Measurements from ENCODE around the gene C5AR2.

Gene C5AR2

DNA sequence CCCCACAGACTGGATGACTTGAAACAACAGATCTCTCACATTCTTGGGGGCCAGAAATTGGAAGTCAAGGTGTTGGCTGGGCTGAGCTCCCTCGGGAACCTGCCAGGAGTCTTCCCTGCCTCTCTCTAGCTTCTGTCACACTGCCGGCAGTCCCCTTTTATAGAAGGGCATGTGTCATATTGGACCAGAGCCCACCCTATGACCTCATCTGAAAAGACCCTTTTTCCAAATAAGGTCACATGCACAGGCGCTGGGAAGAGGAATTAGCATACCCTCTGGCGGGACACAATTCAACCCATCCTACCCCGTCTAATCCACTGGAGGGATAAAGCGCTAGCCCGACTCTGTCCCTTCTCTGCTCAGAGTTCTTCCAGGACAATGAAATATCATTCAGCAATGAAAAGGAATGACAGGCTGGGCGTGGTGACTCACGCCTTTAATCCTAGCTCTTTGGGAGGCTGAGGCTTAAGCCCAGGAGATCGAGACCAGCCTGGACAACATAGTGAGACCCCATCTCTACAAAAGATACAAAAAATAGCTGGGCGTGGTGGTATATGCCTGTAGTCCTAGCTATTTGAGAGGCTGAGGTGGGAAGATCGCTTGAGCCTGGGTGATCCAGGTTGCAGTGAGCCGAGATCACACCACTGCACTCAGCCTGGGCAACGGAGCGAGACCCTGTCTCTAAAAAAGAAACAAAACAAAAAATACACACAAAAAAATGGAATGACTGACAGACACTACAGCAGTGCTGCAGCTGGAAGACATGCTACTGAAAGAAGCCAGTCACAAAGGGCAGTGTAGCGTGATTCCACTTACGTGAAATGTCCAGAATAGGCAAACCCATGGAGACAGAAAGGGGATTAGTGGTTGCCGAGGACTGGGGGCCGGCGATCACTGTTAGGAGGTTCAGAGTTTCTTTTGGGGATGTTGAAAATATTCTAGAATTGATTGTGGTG lies 58.8 kb downstream of the C5AR2 start:
- no peak for DNase-seq

DNA sequence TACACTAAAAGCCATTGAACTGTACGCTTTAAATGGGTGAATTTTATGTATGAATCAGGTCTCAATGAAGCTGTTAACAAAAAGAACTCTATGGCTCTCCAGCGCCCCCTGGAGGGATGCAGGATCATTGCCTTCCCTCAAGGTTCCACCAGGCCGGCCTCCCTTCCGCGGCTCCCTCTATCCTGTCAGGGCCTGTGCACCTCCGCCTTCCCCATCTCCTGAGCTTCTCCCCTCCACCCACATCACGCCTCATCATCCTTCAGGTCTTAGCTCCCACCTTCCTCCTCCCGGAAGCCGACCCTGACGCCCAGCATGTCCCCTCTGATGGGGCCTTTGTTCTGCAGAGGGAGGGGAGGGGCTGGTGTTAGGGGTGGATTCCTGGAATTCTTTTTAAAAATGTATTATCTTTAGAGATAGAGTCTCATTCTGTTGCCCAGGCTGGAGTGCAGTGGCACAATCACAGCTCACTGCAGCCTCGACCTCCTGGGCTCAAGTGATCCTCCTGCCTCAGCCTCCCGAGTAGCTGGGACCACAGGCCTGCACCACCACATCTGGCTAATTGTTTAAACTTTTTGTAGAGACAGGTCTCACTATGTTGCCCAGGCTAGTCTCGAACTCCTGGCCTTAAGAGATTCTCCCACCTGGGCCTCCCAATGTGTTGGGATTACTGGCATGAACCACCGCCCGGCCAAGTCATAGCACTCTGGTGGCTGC lies 59.7 kb downstream of the C5AR2 start:
- no peak for DNase-seq
